HG03521 (cell line): ENCODE data around the gene PACSIN3.
A peak's percentile ranks its signal among the peaks of the same experiment; 100 is the strongest.
"Not testable (repeated sequence)": the region's sequence is repeated elsewhere in the genome, so short reads cannot be mapped to it uniquely, and the experiment has no call there.

Source experiments
- ATAC-seq: cut with Tn5 transposase; IDR thresholded peaks from one replicate; pipeline ENCODE4 v1.9.1; 2021; ENCODE audit warnings: mild to moderate bottlenecking, moderate library complexity; ENCODE audit not compliant: unreplicated experiment

Gene PACSIN3

DNA sequence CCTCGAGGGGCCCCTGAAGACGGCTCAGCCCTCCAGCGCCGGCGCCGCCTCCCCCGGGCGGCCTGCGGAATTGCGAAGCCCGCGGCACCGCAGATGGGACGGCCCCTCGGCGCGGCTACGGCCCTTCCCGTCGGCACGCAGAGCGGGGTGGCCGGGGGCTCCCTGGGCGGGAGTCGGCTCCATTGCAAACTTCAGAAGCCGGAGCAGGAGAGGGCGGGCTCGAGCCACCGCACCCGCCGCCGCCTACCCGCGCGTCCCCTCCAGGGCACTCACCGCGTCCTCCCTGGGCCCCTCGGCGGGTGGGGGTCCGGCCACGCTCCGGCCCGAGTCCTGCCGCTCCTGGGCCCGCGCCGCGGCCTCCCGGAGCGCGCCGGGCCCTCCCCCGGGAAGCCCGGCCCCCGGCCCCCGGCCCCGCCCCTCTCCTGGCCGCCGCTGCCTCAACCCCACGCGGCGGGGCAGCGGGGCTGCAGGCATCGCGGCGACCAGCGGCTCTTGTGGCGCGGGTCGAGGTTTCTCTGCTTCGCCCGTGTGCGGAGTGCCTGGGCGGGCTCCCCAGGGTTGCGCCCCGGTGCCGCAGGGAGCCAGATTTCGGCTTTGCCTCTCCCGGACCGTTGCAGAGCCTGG, at the start of gene PACSIN3:
Gene PACSIN3 (minus strand): TSS at position 359 of the 624 bp plus-strand sequence. CDS start 3,707 bp downstream, outside the sequence.
- peak; percentile 51 for ATAC-seq

DNA sequence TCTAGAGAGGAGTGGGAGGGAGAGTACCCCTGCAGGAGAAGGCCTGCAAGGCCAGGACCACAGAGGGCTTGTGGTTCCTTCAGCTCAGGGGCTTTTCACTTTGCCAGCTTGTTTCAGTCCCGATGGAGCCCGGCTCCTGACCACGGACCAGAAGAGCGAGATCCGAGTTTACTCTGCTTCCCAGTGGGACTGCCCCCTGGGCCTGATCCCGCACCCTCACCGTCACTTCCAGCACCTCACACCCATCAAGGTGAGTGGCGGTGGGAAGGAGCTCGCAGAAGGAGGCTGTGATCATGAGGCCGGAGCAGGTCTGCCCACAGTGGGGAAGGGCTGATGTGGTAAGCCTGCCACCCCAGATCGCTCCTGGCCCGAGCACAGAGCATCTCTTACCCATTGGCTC, 48.9 kb upstream of the PACSIN3 start:
- no peak for ATAC-seq

DNA sequence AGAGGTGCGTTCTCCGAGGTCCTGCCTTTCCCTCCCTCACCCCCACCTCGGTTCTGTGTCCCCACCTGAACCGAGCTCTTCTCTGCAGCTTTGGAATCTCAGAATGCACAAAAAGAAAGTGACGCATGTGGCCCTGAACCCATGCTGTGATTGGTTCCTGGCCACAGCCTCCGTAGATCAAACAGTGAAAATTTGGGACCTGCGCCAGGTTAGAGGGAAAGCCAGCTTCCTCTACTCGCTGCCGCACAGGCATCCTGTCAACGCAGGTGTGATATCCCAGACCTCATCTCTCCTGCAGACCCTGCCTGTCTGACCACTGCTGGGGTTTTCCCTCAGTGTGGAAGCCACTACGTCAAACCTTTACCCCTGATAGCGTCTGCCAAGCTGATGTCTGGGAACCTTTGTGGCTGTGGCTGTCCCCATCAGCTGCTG, 48.5 kb upstream of the PACSIN3 start:
- no peak for ATAC-seq

DNA sequence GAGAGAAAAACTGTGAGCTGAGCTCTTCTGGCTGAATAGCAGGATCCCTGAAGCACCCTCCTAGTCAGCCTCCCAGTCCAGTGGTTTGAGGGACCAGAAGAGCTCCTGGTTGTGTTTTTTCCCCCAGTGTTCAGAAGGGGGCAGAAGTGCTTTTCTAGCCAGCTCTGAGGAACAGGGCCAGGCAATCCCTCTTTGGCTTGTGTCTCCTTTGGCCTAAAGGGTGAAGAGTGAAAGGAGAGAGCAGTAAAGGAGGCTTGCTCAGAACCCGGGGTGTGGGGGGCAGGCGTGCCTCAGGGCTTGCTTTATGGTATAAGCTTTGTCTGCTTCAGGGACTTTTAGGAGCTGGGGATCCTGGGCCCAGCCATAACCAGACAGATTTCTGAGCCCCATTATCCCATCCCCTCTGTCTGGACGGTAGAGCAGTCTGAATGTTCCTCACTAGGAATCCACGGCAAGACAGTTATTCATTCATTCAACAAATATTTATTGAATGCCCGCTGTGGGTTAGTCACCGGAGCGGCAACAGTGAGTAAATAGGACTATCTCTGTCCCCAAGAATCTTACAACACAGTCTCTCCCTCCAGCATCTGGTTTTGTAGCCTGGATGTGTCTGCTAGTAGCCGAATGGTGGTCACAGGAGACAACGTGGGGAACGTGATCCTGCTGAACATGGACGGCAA, 47.9 kb upstream of the PACSIN3 start:
- no peak for ATAC-seq

DNA sequence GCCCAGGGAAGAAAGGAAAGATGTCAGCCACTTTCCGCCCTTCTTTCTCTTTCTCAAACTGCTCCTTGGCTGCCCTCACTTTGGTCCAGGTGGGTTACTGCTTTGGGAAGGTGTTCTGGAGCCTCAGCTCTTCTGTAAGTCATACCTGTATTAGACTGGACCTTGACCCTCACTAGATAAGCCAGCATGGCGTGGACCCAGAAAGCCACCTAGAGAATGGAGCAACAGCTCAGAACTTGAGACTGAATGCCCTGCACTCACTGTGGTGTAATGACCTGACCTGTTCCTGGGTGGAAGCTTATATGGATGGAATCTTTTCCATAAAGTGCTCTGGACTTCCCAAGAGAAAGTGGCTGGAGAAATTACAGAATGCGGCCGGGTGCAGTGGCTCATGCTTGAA, 46.8 kb upstream of the PACSIN3 start:
- ATAC-seq: no peak

DNA sequence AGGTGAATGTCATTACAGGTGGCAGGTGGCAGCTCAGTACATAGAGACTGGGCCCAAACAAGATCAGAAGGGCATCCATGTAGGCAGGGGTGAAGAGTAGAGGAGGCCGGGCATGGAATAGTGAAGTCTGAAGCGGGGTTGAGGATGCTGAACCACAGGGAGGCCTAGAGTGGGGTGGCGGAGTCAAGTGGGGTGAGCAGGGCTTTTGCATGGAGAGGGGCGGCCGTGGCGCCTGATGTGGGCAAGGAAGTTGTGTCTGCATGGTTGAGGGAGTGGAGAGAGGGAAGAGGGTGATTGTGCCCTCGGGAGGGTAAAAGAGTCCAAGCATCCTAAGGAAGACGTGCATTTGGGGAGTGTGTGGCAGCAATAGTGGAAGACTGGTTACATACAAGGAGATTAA, 42.9 kb upstream of the PACSIN3 start:
- ATAC-seq: no peak

DNA sequence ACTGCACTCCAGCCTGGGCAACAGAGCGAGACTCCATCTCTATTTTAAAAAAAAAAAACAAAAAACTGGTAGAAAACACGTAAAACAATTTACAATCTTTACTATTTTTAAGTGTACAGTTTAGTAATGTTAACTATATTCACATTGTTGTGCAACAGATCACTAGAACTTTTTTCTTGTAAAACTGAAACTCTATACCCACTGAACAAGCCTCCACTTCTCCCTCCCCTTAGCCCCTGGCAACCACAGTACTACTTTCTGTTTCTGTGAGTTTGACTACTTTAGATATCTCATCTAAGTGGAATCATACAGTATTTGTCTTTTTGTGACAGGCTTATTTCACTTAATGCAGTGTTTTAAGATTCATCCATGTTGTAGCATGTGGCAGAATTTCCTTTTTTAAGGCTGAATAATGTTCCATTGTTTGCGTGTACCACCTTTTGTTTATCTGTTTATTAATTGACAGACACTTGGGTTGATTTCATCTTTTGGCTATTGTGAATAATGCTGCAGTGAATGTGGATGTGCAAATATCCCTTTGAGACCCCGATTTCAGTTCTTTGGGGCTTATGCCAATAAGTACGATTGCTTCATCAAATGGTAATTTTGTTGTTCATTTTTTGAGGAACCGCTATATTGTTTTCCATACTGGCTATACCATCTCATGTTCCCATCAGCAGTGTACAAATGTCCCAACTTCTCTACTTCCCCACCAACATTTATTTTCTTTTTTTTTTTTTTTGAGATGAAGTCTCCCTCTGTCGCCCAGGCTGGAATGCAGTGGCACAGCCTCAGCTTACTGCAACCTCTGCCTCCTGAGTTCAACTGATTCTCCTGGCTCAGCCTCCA, 39.5 kb upstream of the PACSIN3 start:
- peak; percentile 54 for ATAC-seq

DNA sequence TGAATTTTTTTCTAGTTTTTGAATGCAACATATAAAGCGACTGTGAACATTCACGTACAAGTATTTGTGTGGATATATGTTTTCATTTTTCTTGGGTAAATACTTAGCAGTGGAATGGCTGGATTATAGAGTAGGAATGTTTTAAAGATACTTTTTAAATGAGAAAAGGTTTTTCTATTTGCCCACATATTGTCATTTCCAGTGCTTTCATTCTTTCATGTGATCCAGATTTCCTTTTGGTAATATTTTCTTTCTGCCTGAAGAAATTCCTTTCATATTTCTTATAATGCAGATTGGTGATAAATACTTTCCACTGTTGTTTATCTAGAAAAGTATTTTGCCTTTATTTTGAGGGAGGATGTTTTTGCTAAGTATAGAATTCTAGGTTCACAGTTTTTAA, 36.5 kb upstream of the PACSIN3 start:
- no peak for ATAC-seq

DNA sequence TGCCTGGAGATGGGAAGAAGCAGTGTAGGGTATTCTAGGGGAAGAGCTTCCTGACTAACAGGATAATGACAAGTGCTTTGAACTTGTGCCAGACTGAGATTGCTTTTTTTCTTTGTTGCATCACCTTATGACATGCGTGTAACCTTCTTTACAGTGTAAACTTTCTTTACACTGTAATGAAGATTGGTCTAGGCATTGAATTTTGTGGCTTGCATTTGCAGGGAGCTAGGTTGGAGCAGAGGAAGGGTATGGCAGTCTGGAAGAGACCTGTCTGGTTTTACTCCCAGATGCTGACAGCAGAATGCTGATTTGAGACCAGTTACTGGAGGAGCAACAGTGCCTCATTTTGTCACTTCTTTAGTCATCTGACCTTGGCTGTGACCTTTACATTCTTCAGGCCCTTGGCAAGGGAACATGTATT, 34.2 kb upstream of the PACSIN3 start:
- no peak for ATAC-seq

DNA sequence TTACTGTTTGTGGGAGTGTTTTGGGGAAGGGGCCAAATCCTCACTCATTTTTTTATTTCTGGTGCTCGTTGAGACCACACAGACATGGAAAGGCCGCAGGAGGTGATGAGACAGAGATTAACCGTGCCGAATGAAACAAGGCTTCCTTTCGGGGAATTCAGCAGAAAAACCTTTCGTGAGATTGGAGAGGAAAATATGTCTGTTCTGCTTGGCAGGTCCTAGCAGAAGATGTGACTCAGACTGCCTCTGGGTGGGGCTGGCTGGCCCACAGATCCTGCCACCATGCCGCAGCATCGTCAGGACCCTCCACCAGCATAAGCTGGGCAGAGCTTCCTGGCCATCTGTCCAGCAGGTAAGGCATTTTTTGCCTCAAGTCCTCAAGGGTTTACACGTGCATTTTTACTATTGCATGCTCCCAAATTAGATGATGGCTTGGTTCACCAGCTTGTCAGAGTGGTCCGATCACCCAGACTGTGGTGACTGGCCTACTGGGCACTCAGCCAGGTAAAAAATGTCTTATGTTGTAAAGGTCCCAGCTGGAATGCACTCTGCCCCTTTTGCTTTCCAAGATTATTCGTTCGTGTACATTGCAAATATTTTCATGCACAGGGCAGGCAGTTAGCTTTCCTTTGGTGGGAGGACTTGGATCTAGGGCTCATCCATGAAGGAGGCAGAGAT, 30.0 kb upstream of the PACSIN3 start:
- no peak for ATAC-seq

DNA sequence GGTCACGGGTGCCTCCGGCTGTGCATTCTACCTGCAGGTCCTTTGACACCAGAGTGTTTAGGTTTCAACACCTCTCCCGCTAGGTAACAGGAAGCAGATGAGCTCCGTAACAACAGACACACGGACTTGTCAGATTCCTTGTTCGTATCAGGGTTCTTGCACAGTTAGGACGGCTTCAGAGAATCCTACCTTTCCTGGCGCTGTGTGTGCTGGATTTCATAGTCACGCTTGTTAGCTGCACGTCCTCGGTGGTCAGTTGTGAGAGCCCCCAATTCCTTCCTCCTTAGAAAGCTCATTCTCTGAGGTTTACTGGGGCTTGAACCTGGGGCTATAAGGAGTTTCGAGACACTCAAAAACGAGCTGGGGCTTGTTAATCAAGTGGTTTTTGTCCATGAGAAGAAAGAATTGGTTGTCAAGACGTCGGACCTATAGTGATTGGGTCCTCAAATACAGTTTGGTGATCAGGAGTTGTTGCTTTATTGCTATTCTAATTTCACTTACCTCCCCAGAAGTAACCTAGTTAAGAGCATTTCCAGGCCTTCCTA, 29.2 kb upstream of the PACSIN3 start:
- ATAC-seq: no peak

DNA sequence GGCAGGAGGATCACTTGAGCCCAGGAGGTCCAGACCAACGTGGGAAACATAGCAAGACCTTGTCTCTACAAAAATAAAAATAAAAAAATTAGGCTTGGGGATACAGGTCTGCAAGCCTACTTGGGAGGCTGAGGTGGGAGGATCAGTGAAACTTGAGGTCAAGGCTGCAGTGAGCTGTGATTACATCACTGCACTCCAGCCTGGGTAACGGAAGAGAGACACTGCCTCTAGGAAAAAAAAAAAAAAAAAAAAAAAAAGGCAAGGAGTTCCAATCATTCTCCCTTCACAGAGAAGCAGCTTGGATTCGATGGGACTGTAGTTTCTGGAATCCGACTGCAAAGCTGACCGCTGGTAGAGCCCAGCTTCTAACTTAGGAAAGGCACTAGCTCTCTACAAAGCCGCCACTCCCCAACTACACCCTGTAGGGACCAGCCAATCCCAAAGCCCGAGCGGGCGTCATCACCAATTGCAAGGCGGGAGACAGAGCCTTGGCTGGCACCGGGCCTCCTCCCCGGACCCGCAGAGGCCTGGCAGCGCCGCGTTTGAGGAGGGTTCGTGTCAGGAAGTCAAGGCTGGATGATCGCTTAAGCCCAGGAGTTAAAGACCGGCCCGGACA, 27.8 kb upstream of the PACSIN3 start:
- ATAC-seq: peak; percentile 59

DNA sequence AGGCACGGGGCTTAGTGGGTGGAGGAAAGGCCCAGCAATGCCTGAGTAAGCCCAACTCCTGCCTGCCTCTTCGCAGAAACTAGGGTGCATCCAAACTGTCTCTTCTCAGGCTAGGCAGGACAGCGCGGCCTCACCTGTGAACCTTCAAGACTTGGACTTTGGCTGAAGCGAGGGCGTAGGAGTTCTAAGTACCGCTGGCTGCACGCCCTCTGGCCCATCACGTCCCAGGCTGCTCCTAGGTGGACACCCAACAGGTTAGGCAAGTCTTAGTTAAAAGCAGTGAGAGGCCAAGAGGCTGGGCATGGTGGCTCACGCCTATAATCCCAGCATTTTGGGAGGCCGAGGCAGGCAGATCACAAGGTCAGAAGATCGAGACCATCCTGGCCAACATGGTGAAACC, 26.7 kb upstream of the PACSIN3 start:
- ATAC-seq: no peak

DNA sequence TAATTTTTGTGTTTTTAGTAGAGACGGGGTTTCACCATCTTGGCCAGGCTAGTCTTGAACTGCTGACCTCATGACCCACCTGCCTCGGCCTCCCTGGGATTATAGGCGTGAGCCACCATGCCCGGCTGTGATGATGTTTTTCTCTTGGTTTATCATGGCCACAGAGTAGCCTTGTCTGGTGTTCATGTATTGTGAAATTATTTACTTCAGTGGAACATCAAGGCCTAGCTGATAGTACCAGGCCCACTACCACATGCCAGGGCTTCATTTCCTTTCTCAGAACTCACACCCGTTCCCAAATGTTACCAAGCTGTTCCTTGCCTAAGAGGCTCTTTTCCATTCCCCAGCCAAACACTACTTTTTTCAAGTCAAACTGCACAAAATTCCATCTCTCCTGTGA, 22.4 kb upstream of the PACSIN3 start:
- no peak for ATAC-seq

DNA sequence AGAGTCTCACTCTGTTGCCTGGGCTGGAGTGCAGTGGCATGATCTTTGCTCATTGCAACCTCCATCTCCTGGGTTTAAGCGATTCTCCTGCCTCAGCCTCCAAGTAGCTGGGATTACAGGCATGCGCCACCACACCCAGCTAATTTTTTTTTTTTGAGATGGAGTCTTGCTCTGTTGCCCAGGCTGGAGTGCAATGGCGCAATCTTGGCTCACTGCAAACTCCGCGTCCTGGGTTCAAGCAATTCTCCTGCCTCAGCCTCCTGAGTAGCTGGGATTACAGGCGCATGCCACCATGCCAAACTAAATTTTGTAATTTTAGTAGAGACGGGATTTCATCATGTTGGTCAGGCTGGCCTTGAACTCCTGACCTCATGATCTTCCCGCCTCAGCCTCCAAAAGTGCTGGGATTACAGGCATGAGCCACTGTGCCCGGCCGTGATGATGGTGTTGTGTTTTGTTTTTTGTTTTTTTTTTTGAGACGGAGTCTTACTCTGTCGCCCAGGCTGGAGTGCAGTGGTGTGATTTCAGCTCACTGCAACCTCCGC, 21.8 kb upstream of the PACSIN3 start:
- ATAC-seq: not testable (repeated sequence)

DNA sequence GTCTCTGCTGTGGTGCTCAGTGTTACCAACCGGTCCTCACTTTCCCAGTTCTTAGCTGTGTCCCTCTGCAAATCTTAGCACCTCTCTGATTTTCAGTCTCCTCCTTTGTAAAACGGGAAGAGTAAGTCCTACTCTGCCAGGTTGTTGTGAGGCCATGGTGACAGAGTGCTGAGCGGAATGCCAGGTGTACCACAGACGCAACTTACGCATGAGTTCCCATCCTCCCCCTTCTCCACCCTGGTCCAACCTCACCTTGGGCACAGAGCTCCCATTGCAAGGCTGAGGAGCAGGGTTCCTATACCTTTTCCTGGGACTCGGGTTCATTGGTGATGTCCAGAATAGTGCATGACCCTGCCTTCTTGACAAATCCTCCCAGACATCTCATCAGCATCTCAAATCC, 21.2 kb upstream of the PACSIN3 start:
- ATAC-seq: no peak

DNA sequence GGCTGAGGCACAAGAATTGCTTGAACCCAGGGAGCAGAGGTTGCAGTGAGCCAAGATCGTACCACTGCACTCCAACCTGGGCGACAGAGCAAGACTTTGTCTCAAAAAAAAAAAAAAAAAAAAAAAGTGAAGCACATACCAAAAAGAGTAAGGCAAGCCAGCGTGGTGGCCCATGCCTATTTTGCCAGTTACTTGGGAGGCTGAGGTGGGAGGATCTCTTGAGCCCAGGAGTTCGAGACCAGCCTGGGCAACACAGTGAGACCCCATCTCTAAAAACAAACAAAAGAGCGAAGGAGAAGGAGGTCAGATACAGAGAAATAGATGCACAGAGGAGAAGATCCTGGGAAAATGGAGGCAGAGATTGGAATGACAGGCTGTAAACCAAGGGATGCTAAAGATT, 20.3 kb upstream of the PACSIN3 start:
- not testable (repeated sequence) for ATAC-seq

DNA sequence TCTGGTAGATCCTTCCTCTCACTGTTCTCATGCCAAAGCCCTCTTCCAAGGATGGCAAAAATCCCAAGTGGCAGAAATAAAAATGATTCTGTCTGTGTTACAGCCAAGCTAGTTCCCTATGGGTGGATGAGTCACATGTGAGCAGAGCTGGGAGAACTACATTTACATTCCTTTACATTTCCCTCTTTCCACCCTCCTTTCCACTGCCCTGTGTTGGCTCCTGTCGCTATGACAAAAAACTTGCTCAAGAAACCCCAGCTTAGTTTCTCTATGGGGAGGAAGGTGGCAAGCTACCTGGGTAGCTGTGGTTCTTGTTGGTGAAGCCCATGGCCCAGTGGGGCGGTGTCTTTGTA, 18.4 kb upstream of the PACSIN3 start:
- no peak for ATAC-seq

DNA sequence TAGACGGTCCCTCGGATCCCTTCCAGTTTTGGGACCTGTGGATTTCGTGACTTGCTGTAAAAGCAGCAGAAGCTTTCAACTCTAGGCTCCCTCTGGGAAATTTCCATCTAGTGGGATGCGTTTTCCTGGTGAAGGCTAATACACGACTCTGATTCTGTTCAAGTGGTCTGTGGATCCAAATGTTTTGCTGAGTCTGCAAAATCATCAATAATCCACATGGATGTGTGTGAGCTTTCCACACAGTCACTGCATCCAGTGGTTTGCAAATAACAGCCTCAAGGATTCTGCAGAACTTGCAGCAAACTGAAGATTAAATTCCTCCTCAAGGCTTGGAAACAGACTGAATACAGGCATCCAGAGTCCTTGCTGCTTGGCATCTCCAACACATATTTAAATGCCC, 16.3 kb upstream of the PACSIN3 start:
- no peak for ATAC-seq

DNA sequence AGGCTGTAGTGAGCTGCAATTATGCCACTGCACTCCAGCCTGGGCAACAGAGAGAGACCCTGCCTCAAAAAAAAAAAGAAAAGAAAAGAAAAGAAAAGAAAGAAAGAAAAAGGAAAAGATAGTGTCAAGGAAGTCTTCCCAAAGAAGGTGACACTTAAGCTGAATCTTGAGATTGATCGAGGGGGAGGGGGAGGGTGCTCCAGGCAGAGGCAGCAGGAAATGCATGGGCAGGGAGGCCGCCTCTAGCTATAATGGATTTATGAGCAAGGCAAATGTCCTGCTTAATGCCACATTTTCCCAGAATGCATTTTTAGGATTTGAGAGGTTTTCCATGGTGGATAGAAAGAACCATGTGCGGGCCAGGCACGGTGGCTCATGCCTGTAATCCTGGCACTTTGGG, 14.8 kb upstream of the PACSIN3 start:
- no peak for ATAC-seq
